Measurements from ENCODE around the gene SMIM33.

The SMIM33 gene

DNA sequence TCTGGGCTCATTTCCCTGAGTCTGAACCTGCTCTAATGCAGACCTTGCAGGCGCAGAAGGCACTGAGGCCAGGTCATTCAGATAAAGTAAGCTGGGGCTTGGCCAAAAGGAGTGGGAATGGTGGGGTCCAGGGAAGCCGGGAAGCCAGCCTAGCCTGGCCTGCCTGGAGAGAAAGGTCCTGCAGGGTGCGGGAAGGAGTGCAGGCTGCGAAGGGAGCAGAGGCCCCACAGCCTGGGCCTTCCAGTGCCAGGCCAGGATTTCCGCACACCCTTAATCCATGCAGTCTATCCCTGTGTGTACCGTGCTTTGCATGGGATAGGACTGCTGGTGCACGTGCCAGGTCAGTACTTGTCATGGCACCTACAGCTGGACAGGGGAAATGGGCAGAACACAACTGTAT is 15.4 kb downstream of the SMIM33 start:
- H3K36me3 ChIP-seq (ENCODE audit: control insufficient read depth, insufficient read depth, low read length) = no peaks in the 10 kb centered on the region
- no peak for DNase-seq (ENCODE audit: extremely low read depth, insufficient read length)
- H3K4me3 ChIP-seq (replicated peaks; ENCODE audit: low read depth, low read length) = no peak overlapping the region
- H3K27me3 ChIP-seq (replicated peaks; ENCODE audit: control insufficient read depth, insufficient read depth, low read length) = no peaks in the 10 kb centered on the region
- TF ChIP-seq, protein P1, sequence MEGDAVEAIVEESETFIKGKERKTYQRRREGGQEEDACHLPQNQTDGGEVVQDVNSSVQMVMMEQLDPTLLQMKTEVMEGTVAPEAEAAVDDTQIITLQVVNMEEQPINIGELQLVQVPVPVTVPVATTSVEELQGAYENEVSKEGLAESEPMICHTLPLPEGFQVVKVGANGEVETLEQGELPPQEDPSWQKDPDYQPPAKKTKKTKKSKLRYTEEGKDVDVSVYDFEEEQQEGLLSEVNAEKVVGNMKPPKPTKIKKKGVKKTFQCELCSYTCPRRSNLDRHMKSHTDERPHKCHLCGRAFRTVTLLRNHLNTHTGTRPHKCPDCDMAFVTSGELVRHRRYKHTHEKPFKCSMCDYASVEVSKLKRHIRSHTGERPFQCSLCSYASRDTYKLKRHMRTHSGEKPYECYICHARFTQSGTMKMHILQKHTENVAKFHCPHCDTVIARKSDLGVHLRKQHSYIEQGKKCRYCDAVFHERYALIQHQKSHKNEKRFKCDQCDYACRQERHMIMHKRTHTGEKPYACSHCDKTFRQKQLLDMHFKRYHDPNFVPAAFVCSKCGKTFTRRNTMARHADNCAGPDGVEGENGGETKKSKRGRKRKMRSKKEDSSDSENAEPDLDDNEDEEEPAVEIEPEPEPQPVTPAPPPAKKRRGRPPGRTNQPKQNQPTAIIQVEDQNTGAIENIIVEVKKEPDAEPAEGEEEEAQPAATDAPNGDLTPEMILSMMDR (IDR thresholded peaks at IDR 0.05; ENCODE audit: insufficient read depth, low read length, poor library complexity, severe bottlenecking) = no peak

DNA sequence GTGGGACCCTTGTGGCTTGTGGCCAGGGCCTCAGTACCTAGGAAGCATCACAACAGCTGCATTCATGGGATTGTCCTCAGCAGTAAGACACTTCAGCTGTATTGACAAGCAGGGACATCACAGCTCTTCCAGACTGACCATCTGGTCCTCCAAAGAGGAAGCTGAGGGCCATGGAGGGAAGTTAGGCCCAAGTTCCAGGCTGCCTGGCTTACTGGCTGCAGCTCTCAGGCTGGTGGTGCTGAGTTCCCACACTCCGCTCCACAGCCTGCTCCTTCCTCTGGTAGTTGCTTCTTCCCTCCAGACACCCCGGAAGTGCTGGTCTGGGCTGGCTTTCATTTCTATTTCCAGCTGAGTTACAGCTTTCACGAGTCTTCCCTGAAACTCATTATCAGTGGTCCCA is 17.5 kb downstream of the SMIM33 start:
- no peaks in the 10 kb centered on the region for H3K27me3 ChIP-seq (replicated peaks; ENCODE audit: control insufficient read depth, insufficient read depth, low read length)
- H3K4me3 ChIP-seq (replicated peaks; ENCODE audit: low read depth, low read length) = no peak overlapping the region
- TF ChIP-seq, protein P1 (IDR thresholded peaks at IDR 0.05; ENCODE audit: insufficient read depth, low read length, poor library complexity, severe bottlenecking) = no peak
- DNase-seq (ENCODE audit: extremely low read depth, insufficient read length) = no peak
- no peaks in the 10 kb centered on the region for H3K36me3 ChIP-seq (ENCODE audit: control insufficient read depth, insufficient read depth, low read length)

DNA sequence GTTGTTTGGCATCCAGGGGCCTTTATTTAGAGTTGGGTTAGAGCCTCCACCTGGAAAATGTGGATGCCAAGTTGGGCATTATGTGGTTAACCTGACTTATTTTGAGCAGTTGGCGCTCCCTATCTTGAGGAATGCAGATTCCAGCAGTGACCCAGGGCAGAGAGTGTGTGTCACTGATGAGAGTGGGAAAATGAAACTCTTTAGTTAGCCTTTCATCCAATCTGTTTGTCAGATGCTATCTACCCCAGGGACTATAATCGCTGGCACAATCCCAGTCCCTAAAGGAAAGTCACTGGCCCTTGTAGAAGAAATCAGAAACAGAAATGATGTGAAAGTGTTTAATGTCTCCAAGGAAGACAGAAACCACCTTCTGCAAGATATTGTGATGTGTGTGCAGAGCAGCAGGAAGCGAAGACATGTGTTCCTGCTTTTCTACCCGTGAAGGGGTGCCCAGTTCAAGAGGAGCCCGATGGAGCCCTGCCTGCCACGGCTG is 21.9 kb downstream of the SMIM33 start:
- no peak for DNase-seq (ENCODE audit: extremely low read depth, insufficient read length)
- no peak overlapping the region for H3K4me3 ChIP-seq (replicated peaks; ENCODE audit: low read depth, low read length)
- H3K36me3 ChIP-seq (ENCODE audit: control insufficient read depth, insufficient read depth, low read length) = no peaks in the 10 kb centered on the region
- H3K27me3 ChIP-seq (replicated peaks; ENCODE audit: control insufficient read depth, insufficient read depth, low read length) = no peaks in the 10 kb centered on the region
- TF ChIP-seq, protein P1 (IDR thresholded peaks at IDR 0.05; ENCODE audit: insufficient read depth, low read length, poor library complexity, severe bottlenecking) = no peak

DNA sequence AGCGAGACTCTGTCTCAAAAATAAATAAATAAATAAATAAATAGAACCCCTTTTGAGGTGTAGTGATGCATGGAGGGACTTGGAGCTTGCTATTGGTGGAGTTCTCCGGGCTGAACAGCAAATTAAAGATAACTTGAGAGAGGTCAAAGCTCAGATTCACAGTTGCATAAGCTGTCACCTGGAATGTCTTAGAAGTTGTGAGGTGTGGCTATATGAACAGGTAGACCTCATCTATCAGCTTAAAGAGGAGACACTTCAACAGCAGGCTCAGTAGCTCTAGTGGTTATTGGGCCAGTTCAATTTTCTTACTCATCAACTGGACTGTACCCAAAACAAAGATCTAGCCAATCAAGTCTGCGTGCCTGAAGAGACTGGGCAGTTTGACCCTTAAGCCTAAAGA is 23.5 kb downstream of the SMIM33 start:
- DNase-seq (ENCODE audit: extremely low read depth, insufficient read length) = no peak
- TF ChIP-seq, protein P1 (IDR thresholded peaks at IDR 0.05; ENCODE audit: insufficient read depth, low read length, poor library complexity, severe bottlenecking) = no peak
- Histone ChIP-seq H3K27me3 (replicated peaks; ENCODE audit: control insufficient read depth, insufficient read depth, low read length) (no peaks in the 10 kb centered on the region), H3K4me3 (replicated peaks; ENCODE audit: low read depth, low read length) (no peak overlapping the region), H3K36me3 (ENCODE audit: control insufficient read depth, insufficient read depth, low read length) (no peaks in the 10 kb centered on the region)

DNA sequence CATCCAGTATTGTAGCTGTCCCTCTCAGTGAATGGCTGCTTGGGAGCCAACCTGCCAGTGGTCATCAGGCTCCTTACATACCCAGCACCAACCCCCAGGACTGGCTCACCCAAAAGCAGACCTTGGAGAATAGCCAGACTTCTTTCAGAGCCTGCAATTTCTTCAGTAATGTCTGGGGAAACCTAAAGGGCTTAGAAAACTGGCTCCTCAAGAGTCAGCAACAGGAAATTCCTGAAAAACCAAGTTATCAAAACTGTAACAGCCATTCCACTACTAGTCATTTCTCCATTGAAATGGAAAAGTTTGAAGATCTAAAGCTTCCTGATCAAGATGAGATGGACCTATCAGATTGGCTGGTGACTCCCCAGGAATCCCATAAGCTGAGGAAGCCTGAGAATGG is 24.0 kb downstream of the SMIM33 start:
- TF ChIP-seq, protein P1 (IDR thresholded peaks at IDR 0.05; ENCODE audit: insufficient read depth, low read length, poor library complexity, severe bottlenecking) = no peak
- DNase-seq (ENCODE audit: extremely low read depth, insufficient read length) = no peak
- no peak overlapping the region for H3K4me3 ChIP-seq (replicated peaks; ENCODE audit: low read depth, low read length)
- H3K36me3 ChIP-seq (ENCODE audit: control insufficient read depth, insufficient read depth, low read length) = no peaks in the 10 kb centered on the region
- no peaks in the 10 kb centered on the region for H3K27me3 ChIP-seq (replicated peaks; ENCODE audit: control insufficient read depth, insufficient read depth, low read length)
